HL-60 (cell line): ENCODE results near the gene SVOP.
"Not testable (repeated sequence)": the region's sequence is repeated elsewhere in the genome, so short reads cannot be mapped to it uniquely, and the experiment has no call there.

ENCODE experiments used
- DNase-seq, 2 experiments: peaks; one replicate each; pipeline ENCODE4 v3.0.0-alpha.2; 2010 to 2020; ENCODE audit warnings: low read depth in 1 of 2, low spot score in 1 of 2
- H3K27ac ChIP-seq: fragments of 250-450 bp; sonication (Bioruptor Pico); replicated peaks from 2 replicates; pipeline ENCODE4 v1.5.1; 2020; ENCODE audit warnings: mild to moderate bottlenecking, moderate library complexity
- H3K27me3 ChIP-seq: fragments of 250-450 bp; sonication (Bioruptor Pico); 2 replicates; pipeline ENCODE4 v1.5.1; 2021; ENCODE audit warnings: mild to moderate bottlenecking, moderate library complexity; ENCODE audit not compliant: insufficient read depth, poor library complexity, severe bottlenecking
- H3K4me3 ChIP-seq: replicated peaks from 2 replicates; pipeline ENCODE4 v1.5.1; 2011; ENCODE audit warnings: mild to moderate bottlenecking, control low read depth, low read length; ENCODE audit not compliant: insufficient read depth
- CTCF ChIP-seq: IDR thresholded peaks from one replicate; pipeline ENCODE4 v1.5.1; 2011; ENCODE audit warnings: low read length, control low read depth, inconsistent platforms; ENCODE audit not compliant: insufficient read depth
- GABPA ChIP-seq: IDR thresholded peaks from 2 replicates; pipeline ENCODE4 v1.6.1; 2012; ENCODE audit warnings: low read depth
- POLR2AphosphoS5 ChIP-seq: IDR thresholded peaks from 2 replicates; pipeline ENCODE4 v1.6.1; 2012; ENCODE audit warnings: low read depth
- REST ChIP-seq: IDR thresholded peaks from 2 replicates; pipeline ENCODE4 v1.6.1; 2012; ENCODE audit warnings: low read depth; ENCODE audit not compliant: insufficient replicate concordance
- SPI1 ChIP-seq: IDR thresholded peaks from 2 replicates; pipeline ENCODE4 v1.6.1; 2012; ENCODE audit warnings: low read depth, mild to moderate bottlenecking, borderline replicate concordance

SVOP gene

GRCh38 chr12:108995370-108995992, 25.4 kb downstream of the SVOP start:
- DNase-seq, result no peak
- Histone ChIP-seq H3K27me3 (no peaks in the 10 kb centered on the region), H3K4me3 (no peak overlapping the region), H3K27ac (no peak overlapping the region)
- TF ChIP-seq POLR2AphosphoS5, result no peak
- no peak for TF ChIP-seq CTCF
- TF ChIP-seq SPI1, result no peak
- TF ChIP-seq GABPA, result no peak
- no peak for TF ChIP-seq REST

GRCh38 chr12:108990103-108990502, 30.8 kb downstream of the SVOP start:
- H3K27ac ChIP-seq, H3K4me3 ChIP-seq, DNase-seq, H3K27me3 ChIP-seq: not testable (repeated sequence)

GRCh38 chr12:108989376-108989775, 31.5 kb downstream of the SVOP start:
- no peak overlapping the region for H3K27ac ChIP-seq

GRCh38 chr12:108985750-108986149, 35.1 kb downstream of the SVOP start:
- no peak overlapping the region for H3K4me3 ChIP-seq
- DNase-seq, result no peak
- H3K27ac ChIP-seq, result no peak overlapping the region
- no peaks in the 10 kb centered on the region for H3K27me3 ChIP-seq
- TF ChIP-seq POLR2AphosphoS5 (no peak), SPI1 (no peak), CTCF (no peak), GABPA (no peak), REST (no peak)

More at GRCh38 chr12:108989376-108989775, 31.5 kb downstream of the SVOP start:
- Histone ChIP-seq H3K4me3 (no peak overlapping the region), H3K27me3 (no peaks in the 10 kb centered on the region)
- DNase-seq, result no peak
- no peak for TF ChIP-seq GABPA
- TF ChIP-seq SPI1, result no peak
- TF ChIP-seq REST, result no peak
